HG03469 (cell line): Measurements from ENCODE around the gene DPPA5.
"Not testable (repeated sequence)": the region's sequence is repeated elsewhere in the genome, so short reads cannot be mapped to it uniquely, and the experiment has no call there.

Experiments used
- ATAC-seq: cut with Tn5 transposase; IDR thresholded peaks from one replicate; pipeline ENCODE4 v1.9.1; 2021; ENCODE audit warnings: mild to moderate bottlenecking, moderate library complexity, moderate number of reproducible peaks; ENCODE audit not compliant: unreplicated experiment

The DPPA5 gene

GRCh38 chr6:73364549-73364948 lies 10.5 kb upstream of the DPPA5 start:
- ATAC-seq, result no peak

GRCh38 chr6:73364121-73364520 lies 10.0 kb upstream of the DPPA5 start:
- ATAC-seq, result no peak

DNA sequence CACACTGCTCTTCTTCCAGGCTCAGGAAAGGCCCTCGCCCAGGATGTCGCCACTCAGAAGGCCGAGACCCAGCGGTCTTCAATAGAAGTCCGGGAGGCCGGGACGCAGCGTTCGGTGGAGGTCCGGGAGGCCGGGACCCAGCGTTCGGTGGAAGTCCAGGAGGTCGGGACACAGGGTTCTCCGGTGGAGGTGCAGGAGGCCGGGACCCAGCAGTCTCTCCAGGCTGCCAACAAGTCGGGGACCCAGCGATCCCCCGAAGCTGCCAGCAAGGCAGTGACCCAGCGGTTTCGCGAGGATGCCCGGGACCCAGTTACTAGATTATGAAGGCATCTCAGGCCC lies 9.4 kb upstream of the DPPA5 start:
- ATAC-seq, result no peak

DNA sequence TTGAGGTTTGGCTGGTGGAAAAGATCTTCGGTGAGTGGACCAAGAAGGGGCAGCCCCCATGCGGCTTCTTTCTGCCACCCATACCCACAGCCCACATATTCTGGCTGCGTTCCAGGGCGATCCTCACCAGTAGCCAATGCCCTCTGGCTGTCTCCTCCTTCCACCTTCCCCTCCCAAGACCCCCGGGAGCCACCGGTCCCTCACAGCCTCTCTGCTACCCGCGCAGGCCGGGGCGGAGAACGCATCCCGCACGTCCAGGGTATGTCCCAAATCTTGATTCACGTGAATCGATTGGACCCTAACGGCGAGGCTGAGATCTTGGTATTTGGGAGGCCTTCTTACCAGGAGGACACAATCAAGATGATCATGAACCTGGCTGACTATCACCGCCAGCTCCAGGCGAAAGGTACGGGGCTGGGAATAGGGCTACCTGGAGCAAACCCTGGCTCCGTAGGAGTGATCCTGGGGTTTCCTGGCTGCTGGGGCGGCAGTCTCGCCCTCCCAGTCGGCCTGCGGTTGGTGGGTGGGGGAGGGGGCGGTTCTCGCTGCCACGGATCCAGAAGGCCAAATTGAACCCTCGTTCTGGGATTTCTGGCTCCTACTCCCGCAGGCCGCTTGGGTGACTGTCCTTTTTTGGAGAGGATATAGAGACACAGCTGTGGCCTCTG lies 8.9 kb upstream of the DPPA5 start:
- no peak for ATAC-seq

DNA sequence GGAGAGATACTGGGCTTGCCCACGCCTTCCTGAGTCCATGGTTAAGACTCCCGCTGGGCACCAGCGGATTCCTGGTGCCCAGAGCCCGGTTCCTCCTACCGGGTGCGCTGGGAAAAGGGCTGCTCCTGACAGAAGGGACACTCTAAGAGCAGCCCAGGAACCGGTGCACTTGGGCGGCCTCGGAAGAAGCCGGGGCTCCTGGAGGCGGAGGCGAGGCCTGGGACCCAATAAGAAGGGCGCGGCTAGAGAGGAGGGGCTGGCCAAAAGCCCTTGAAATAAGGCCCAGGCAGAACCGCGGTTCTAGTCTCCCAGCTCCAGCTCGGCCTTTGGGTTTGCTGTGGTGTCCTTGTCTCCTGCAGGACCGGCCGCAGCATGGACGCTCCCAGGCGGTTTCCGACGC lies 8.3 kb upstream of the DPPA5 start, which contains the start of gene KHDC3L:
Gene KHDC3L (plus strand): TSS at position 301 of the 400 bp plus-strand sequence. CDS start 72 bp downstream, at position 373.
- ATAC-seq, result no peak

DNA sequence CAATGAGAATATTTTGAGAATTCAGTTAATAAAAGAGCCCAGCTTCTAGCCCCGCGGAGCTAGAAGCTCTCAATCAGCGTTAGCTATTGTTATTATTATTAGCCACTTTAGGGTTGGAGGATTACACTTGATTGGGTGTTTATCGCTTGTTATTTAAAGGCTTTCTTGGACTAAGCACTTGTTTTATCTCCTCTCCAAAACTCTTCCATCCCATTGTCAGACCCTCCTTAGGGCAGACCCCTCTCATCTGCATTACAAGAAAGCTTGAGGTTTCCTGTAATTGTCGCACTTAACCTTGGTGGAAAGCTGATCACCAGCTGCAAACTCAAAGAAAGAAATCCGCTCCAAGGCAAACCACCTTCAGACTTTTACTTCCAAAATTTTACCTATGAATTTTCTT lies 4.8 kb downstream of the DPPA5 start:
- no peak for ATAC-seq

DNA sequence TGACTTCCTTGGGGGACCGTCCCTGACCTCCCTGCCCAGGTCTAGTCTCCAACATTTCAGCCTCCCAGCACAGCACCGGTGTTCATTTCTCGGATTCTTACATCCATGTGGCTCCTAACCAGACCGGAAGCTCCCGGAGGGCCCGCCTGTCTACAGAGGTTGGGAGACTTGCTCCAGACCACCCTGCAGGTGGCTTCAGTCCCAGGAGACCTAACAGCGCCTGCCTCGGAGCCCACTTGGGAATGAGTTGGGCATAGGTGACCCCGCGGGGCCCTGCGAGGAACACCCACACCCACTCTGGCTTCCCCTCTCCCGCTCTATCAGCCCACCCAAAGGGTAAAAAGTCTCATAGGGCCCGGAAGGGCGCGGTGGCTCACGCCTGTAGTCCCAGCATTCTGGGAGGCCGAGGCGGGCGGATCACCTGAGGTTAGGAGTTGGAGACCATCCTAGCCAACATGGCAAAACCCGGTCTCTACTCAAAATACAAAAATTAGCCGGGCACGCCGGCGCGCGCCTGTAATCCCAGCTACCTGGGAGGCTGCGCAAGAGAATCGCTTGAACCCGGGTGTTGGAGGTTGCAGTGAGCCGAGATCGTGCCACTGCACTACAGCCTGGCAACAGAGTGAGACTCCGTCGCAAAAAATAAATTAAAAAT lies 5.4 kb downstream of the DPPA5 start:
- ATAC-seq, result no peak

- no peak for ATAC-seq
These were observed 10.9 kb downstream of the DPPA5 start for GRCh38 chr6:73343164-73343563.

- no peak for ATAC-seq
These were observed 11.9 kb downstream of the DPPA5 start for GRCh38 chr6:73342174-73342573.

GRCh38 chr6:73341335-73341734 lies 12.7 kb downstream of the DPPA5 start:
- no peak for ATAC-seq

- ATAC-seq, result no peak
These were observed 14.0 kb downstream of the DPPA5 start for GRCh38 chr6:73340048-73340447.

- ATAC-seq, result no peak
These were observed 14.7 kb downstream of the DPPA5 start for GRCh38 chr6:73339340-73339739.

GRCh38 chr6:73329201-73329600 lies 24.9 kb downstream of the DPPA5 start:
- no peak for ATAC-seq

DNA sequence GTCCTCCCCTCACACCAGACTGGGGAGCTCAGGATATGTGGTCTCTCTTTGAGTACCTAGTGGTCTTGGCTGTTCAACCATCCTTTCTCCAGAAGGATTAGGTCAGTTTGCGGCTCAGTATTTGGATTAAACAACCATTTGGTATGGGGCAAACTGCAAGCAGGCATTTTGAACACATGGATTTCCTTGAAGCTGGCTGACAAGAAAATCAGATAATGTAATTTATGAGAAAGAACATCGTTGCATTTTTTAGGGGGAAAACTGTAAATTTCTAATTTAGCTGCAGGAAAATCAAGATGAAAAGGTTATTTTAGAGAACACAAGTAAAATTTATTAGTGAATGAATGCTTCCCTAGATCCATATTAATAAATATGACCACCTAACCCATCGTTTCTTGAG lies 25.3 kb downstream of the DPPA5 start:
- no peak for ATAC-seq

DNA sequence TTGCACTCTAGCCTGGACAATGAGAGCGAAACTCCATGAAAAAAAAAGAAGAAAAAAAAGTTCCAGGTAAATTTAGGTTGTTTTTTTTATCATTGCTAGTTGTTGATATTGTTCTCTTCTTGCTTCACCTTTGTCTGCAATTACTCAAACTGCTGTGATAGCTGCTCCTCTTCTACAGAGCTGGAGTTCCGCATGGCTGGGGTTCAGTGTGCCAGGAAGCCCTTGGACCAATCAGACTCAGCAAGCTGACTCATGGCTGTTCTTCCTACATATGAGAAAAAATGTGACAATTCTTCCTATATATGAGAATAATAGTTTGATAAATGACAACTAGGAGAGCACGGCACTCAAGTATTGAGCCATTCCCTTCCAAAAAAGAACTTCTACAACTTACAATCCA lies 28.4 kb downstream of the DPPA5 start:
- no peak for ATAC-seq

DNA sequence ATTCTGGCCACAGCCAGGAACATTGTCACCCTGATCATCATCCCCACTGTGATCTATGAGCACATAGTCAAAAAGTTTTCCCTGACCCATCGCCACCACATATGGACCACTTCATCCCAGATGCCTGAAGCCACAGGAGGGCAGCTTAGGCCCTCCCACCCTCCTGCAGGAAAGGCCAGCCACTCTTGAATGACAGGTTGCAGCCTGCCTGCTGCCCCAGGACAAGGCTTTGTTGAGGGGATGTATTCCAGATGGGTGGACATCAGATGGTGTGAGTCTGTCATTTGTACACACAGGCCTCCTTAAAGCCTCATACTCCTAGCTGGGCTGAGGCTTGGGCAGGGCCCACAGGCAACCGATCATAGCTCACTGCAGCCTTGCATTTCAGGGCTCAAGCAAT lies 30.8 kb downstream of the DPPA5 start:
- ATAC-seq, result no peak

- ATAC-seq, result no peak
These were observed 39.2 kb downstream of the DPPA5 start for GRCh38 chr6:73314577-73315492.

DNA sequence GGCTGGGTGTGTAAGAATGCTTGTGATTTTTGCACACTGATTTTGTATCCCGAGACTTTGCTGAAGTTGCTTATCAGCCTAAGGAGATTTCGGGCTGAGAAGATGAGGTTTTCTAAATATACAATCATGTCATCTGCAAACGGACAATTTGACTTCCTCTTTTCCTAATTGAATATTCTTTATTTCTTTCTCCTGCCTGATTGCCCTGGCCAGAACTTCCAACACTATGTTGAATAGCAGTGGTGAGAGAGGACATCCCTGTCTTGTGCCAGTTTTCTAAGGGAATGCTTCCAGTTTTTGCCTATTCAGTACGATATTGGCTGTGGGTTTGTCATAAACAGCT lies 43.6 kb downstream of the DPPA5 start:
- not testable (repeated sequence) for ATAC-seq

GRCh38 chr6:73309785-73310502 lies 44.1 kb downstream of the DPPA5 start:
- ATAC-seq, result peak; percentile 96

DNA sequence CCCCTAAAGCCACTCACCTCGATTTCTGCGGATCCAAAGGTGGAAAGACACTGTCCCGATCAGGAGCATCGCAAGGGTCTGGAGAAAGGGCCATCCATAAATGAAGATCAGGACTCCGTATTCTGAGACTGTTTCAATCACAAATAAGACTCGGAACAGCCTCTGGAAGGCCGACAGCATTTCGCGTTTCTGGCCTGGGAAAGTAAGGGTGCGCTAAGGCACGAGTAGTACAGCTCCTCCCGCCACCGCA lies 44.6 kb downstream of the DPPA5 start:
- ATAC-seq, result no peak

- ATAC-seq, result no peak
These were observed 45.2 kb downstream of the DPPA5 start for GRCh38 chr6:73308712-73309534.
